ENCODE measurements around the gene ADAP1.

DNA sequence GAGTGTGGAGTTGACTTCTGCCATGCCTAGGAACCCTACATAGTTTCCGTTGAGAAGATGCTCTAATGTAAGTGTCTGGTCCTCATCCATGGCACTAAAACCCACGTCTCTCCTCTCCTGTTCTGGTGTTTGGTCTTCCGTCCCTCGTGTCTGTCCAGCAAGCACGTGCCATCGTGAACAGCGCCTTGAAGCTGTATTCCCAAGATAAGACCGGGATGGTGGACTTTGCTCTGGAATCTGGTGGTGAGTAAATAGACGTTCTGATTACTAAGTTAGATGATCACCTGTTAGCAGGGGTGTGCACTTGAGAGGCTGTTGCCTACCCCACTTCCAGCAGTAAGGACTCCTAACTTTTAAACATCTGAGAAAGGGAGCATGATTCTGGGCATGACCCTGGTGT lies 93.3 kb downstream of the ADAP1 start:
- TF ChIP-seq, protein P1, sequence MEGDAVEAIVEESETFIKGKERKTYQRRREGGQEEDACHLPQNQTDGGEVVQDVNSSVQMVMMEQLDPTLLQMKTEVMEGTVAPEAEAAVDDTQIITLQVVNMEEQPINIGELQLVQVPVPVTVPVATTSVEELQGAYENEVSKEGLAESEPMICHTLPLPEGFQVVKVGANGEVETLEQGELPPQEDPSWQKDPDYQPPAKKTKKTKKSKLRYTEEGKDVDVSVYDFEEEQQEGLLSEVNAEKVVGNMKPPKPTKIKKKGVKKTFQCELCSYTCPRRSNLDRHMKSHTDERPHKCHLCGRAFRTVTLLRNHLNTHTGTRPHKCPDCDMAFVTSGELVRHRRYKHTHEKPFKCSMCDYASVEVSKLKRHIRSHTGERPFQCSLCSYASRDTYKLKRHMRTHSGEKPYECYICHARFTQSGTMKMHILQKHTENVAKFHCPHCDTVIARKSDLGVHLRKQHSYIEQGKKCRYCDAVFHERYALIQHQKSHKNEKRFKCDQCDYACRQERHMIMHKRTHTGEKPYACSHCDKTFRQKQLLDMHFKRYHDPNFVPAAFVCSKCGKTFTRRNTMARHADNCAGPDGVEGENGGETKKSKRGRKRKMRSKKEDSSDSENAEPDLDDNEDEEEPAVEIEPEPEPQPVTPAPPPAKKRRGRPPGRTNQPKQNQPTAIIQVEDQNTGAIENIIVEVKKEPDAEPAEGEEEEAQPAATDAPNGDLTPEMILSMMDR (IDR thresholded peaks at IDR 0.05), result no peak
- TF ChIP-seq EZH2 (IDR thresholded peaks at IDR 0.05) (no peak), EZH2phosphoT487 (IDR thresholded peaks at IDR 0.05) (no peak)
